Brain microvascular endothelial cell (primary cell): ENCODE measurements around the gene WASF3.

Experiments used
- DNase-seq: peaks from one replicate; pipeline ENCODE4 v3.0.0-alpha.2; 2020
- H3K27ac ChIP-seq: fragments of 250-450 bp; sonication (Bioruptor Pico); 2 replicates; pipeline ENCODE4 v1.5.1; 2020; ENCODE audit warnings: mild to moderate bottlenecking, moderate library complexity
- H3K27me3 ChIP-seq: fragments of 250-450 bp; sonication (Bioruptor Pico); replicated peaks from 2 replicates; pipeline ENCODE4 v1.5.1; 2020; ENCODE audit warnings: mild to moderate bottlenecking
- H3K36me3 ChIP-seq: fragments of 250-450 bp; sonication (Bioruptor Pico); replicated peaks from 2 replicates; pipeline ENCODE4 v1.5.1; 2020; ENCODE audit warnings: mild to moderate bottlenecking
- H3K4me3 ChIP-seq: 2 replicates; pipeline ENCODE4 v1.5.1; 2011; ENCODE audit warnings: low read depth, mild to moderate bottlenecking, control low read depth, low read length, moderate library complexity
- CTCF ChIP-seq: IDR thresholded peaks from 2 replicates; pipeline ENCODE4 v1.5.1; 2011; ENCODE audit warnings: low read depth, mild to moderate bottlenecking, moderate library complexity, low read length, control low read depth, inconsistent platforms; ENCODE audit errors: missing control alignments
- in situ Hi-C: cut with HindIII; loops from 2 replicates; pipeline ENCODE4 v1.10.0; 2017; ENCODE audit warnings: low sequenced_read_pairs, low pct_ligation_motif_present

WASF3 gene

GRCh38 chr13:26681036-26681435 lies 123.6 kb downstream of the WASF3 start:
- no peak overlapping the region for H3K27ac ChIP-seq
- H3K27me3 ChIP-seq, result no peaks in the 10 kb centered on the region
- TF ChIP-seq CTCF, result no peak
- in situ Hi-C loops, result no loop called here
- no peaks in the 10 kb centered on the region for H3K36me3 ChIP-seq
- DNase-seq, result no peak
- no peak overlapping the region for H3K4me3 ChIP-seq

GRCh38 chr13:26682606-26683005 lies 125.1 kb downstream of the WASF3 start:
- no peak overlapping the region for H3K27ac ChIP-seq
- H3K4me3 ChIP-seq, result no peak overlapping the region
- no peaks in the 10 kb centered on the region for H3K27me3 ChIP-seq
- no peak for DNase-seq
- in situ Hi-C loops, result no loop called here
- H3K36me3 ChIP-seq, result no peaks in the 10 kb centered on the region
- no peak for TF ChIP-seq CTCF

- Histone ChIP-seq H3K27ac (no peak overlapping the region), H3K4me3 (no peak overlapping the region), H3K36me3 (no peaks in the 10 kb centered on the region), H3K27me3 (no peaks in the 10 kb centered on the region)
- in situ Hi-C loops, result no loop called here
- DNase-seq, result no peak
- TF ChIP-seq CTCF, result no peak
Measured at GRCh38 chr13:26685606-26686005, 128.1 kb downstream of the WASF3 start.

- H3K27me3 ChIP-seq, result no peaks in the 10 kb centered on the region
- H3K4me3 ChIP-seq, result no peak overlapping the region
- no peak for DNase-seq
- in situ Hi-C loops, result no loop called here
- H3K36me3 ChIP-seq, result no peaks in the 10 kb centered on the region
- no peak overlapping the region for H3K27ac ChIP-seq
- no peak for TF ChIP-seq CTCF
Measured at GRCh38 chr13:26686285-26686684, 128.8 kb downstream of the WASF3 start.

DNA sequence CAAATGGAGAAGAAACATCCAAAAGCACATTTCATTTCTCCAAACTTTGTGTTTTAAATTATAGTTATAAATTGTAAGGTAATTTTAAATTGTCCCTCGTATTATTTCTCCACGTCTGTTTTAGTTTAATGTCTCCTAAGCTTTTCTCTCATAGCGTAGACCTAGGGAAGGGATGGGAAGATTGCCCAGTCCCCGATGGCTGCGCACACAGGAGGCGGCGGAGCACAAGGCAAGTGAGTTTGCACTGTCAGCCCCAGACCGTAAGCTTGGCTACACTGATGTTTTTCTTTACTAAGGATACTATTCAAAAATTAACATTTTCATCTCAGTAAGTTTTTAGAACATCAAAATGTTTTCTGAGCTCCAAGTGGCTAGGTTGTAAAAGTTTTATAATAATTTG lies 130.8 kb downstream of the WASF3 start:
- DNase-seq, result no peak
- H3K27ac ChIP-seq, result no peak overlapping the region
- no peaks in the 10 kb centered on the region for H3K27me3 ChIP-seq
- no peaks in the 10 kb centered on the region for H3K36me3 ChIP-seq
- no peak overlapping the region for H3K4me3 ChIP-seq
- TF ChIP-seq CTCF, result no peak
- in situ Hi-C loops, result no loop called here

DNA sequence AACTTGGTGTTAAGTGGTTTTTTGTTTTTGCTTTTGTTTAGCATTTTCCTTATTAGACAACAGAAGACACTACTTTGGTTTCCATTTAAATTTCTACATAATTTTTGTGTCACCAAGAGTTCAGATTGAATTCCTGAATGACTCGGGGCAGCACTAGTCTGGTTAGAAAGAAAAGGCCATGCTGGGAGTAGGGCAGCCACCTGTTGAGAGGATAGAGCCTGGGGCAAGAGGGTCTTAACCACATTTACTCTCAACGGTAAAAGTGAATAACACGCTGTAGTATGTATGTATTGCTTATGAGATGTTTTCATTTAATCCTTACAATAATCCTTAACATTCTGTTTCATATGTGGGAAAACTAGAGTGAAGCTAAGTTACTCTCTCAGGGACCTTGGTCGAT lies 131.5 kb downstream of the WASF3 start:
- Histone ChIP-seq H3K36me3 (no peaks in the 10 kb centered on the region), H3K27me3 (no peaks in the 10 kb centered on the region), H3K4me3 (no peak overlapping the region), H3K27ac (no peak overlapping the region)
- no peak for TF ChIP-seq CTCF
- in situ Hi-C loops, result no loop called here
- no peak for DNase-seq
